Endothelial cell of umbilical vein (primary cell): ENCODE data around the gene ELAVL1. TPM values are rescaled to one million over a fixed set of nuclear protein-coding genes. Genes with fewer than 3 reads are reported as not detected.

ENCODE experiments used
- BruUV-seq: library from RNA; stranded (reverse); fragments of 400-500 nt; replicated peaks from 2 replicates; lab custom pipeline; 2021; lab: Mats Ljungman, UMichigan
- CTCF ChIA-PET: fragments of 300-600, 350-600 bp; sonication (Branson Sonifier 250); formaldehyde crosslinking; loops from one replicate; lab custom pipeline; 2021; ENCODE audit warnings: antibody characterized with exemption, inconsistent platforms; lab: Charles Lee
- POLR2A ChIA-PET: fragments of 300-600, 350-600 bp; sonication (Branson Sonifier 250); formaldehyde crosslinking; loops from one replicate; lab custom pipeline; 2021; ENCODE audit warnings: antibody characterized with exemption, inconsistent platforms; lab: Charles Lee
- DNase-seq: peaks from one replicate; pipeline ENCODE4 v3.0.0-alpha.2; 2011; ENCODE audit warnings: low read depth, low spot score
- FAIRE-seq: peaks from 2 replicates; lab custom pipeline; 2011; peaks lifted over from hg19 to GRCh38; lab: Jason Lieb, UNC
- H2AFZ ChIP-seq: 2 replicates; pipeline ENCODE4 v1.6.0; 2012; ENCODE audit warnings: low read depth, low read length, control low read depth, inconsistent platforms
- H3K27ac ChIP-seq: 2 replicates; pipeline ENCODE4 v1.5.1; 2011; ENCODE audit warnings: low read depth, mild to moderate bottlenecking, control low read depth, low read length, moderate library complexity; ENCODE audit not compliant: insufficient read depth
- H3K27me3 ChIP-seq, 2 experiments: 2 replicates each; pipeline versions ENCODE4 v1.6.0 to v1.6.1; 2011; ENCODE audit warnings: low read length in 2 of 2, mixed read lengths in 1 of 2; ENCODE audit not compliant: control insufficient read depth in 2 of 2, insufficient read depth in 2 of 2
- H3K36me3 ChIP-seq, 2 experiments: 2 replicates in 1 of 2; 3 replicates in 1 of 2; pipeline ENCODE4 v1.5.1; 2011; ENCODE audit warnings: low read length in 2 of 2, mild to moderate bottlenecking in 1 of 2, moderate library complexity in 1 of 2; ENCODE audit not compliant: control insufficient read depth in 2 of 2, insufficient read depth in 2 of 2; ENCODE audit errors: extremely low read depth in 1 of 2
- H3K4me1 ChIP-seq: 3 replicates; pipeline ENCODE4 v1.5.1; 2011; ENCODE audit warnings: mild to moderate bottlenecking, low read length; ENCODE audit not compliant: control insufficient read depth, insufficient read depth; ENCODE audit errors: extremely low read depth
- H3K4me2 ChIP-seq: 2 replicates; pipeline ENCODE4 v1.6.1; 2011; ENCODE audit warnings: low read length, control low read depth, mixed read lengths; ENCODE audit not compliant: insufficient read depth
- H3K4me3 ChIP-seq, 3 experiments: fragments of 200-600 bp in 1 of 3; sonication (generic), shearing (Covaris generic) in 1 of 3; replicated peaks in 1 of 3; 2 replicates each; pipeline ENCODE4 v1.5.1; 2011 to 2016; ENCODE audit warnings: control low read depth in 3 of 3, low read length in 3 of 3, mild to moderate bottlenecking in 2 of 3, inconsistent platforms in 1 of 3, low read depth in 1 of 3, moderate library complexity in 1 of 3; ENCODE audit not compliant: insufficient read depth in 1 of 3
- H3K79me2 ChIP-seq: 2 replicates; pipeline ENCODE4 v1.6.0; 2012; ENCODE audit warnings: low read length, inconsistent platforms; ENCODE audit not compliant: control insufficient read depth, insufficient read depth
- H3K9ac ChIP-seq: replicated peaks from 2 replicates; pipeline ENCODE3; 2011; ENCODE audit warnings: low read length, control low read depth; ENCODE audit not compliant: insufficient read depth; ENCODE audit errors: extremely low read depth
- H3K9me1 ChIP-seq: replicated peaks from 3 replicates; pipeline ENCODE4 v1.6.0; 2011; ENCODE audit warnings: mild to moderate bottlenecking, low read length; ENCODE audit not compliant: control insufficient read depth, insufficient read depth; ENCODE audit errors: extremely low read depth
- H3K9me3 ChIP-seq: replicated peaks from 2 replicates; pipeline ENCODE4 v1.5.1; 2012; ENCODE audit warnings: low read length, inconsistent platforms; ENCODE audit not compliant: control insufficient read depth, insufficient read depth
- H4K20me1 ChIP-seq: replicated peaks from 2 replicates; pipeline ENCODE3; 2011; ENCODE audit warnings: mild to moderate bottlenecking, low read length; ENCODE audit not compliant: control insufficient read depth, insufficient read depth; ENCODE audit errors: extremely low read depth
- CTCF ChIP-seq, 2 donors: IDR thresholded peaks; 1 replicate in 1 of 2; 2 replicates in 1 of 2; pipeline ENCODE4 v1.5.1; 2011; ENCODE audit warnings: low read length in 2 of 2, mild to moderate bottlenecking in 2 of 2, moderate library complexity in 2 of 2, control low read depth in 1 of 2, inconsistent platforms in 1 of 2, low read depth in 1 of 2; ENCODE audit not compliant: insufficient read depth in 1 of 2; ENCODE audit errors: extremely low read depth in 1 of 2
- EZH2 ChIP-seq: IDR thresholded peaks from 2 replicates; pipeline ENCODE4 v1.6.1; 2012; ENCODE audit warnings: borderline replicate concordance, low read depth, mild to moderate bottlenecking, moderate library complexity, low read length, inconsistent platforms; ENCODE audit not compliant: severe bottlenecking
- FOS ChIP-seq: IDR thresholded peaks from 2 replicates; pipeline ENCODE4 v1.6.1; 2011; ENCODE audit warnings: mild to moderate bottlenecking, low read length, moderate library complexity, borderline replicate concordance; ENCODE audit not compliant: insufficient read depth
- MYC ChIP-seq: IDR thresholded peaks from one replicate; pipeline ENCODE4 v1.6.1; 2011; ENCODE audit warnings: mild to moderate bottlenecking, low read depth, low read length
- dilution Hi-C: fragments of 300-500 bp; cut with MboI; formaldehyde crosslinking; loops from one replicate; pipeline ENCODE4 v1.15.0; 2019; ENCODE audit warnings: low sequenced_read_pairs; ENCODE audit not compliant: extremely low pct_ligation_motif_present
- intact Hi-C: fragments of 100-400 bp; cut with micrococcal nuclease; formaldehyde crosslinking; loops from one replicate; pipeline ENCODE4 v1.10.0; 2022
- polyA plus RNA-seq, 4 experiments: library from polyadenylated mRNA; depleted of rRNA in 3 of 4; stranded (reverse) in 3 of 4; unstranded in 1 of 4; fragments of >200 nt; gene quantifications; 2 replicates each; pipeline versions ENCODE4 v1.2.1 to v1.2.3, GENCODE V29; 2011 to 2012; ENCODE audit warnings: missing spikeins in 1 of 4
- total RNA-seq: library from RNA; stranded (reverse); gene quantifications from 2 replicates; pipeline ENCODE4 v1.2.3, GENCODE V29; 2021
- TF ChIP-seq, protein P1 (sequence below): IDR thresholded peaks from 2 replicates; pipeline ENCODE4 v1.6.1; 2011; ENCODE audit not compliant: insufficient read depth, insufficient read length

The ELAVL1 gene
- total and polyA plus RNA-seq, 2 donors (not counting 3 experiments of a cell fraction or from before 2014, with no cell fraction given), result 46.8 to 134 TPM

- Histone ChIP-seq H2AFZ (no peak overlapping the region), H3K36me3 (peaks cover 10 to 71% of the 10 kb centered on the region in 2 experiments)
- FAIRE-seq, result no peak
Observed at GRCh38 chr19:7979011-7979410, 26.4 kb downstream of the ELAVL1 start.

More at GRCh38 chr19:7979011-7979410, 26.4 kb downstream of the ELAVL1 start:
- Histone ChIP-seq H3K27ac (no peak overlapping the region), H3K9ac (no peak overlapping the region), H3K4me1 (no peaks in the 10 kb centered on the region), H3K9me1 (no peaks in the 10 kb centered on the region), H3K9me3 (no peaks in the 10 kb centered on the region), H3K4me2 (no peak overlapping the region), H3K27me3 (no peaks in the 10 kb centered on the region), H3K79me2 (peaks cover 18% of the 10 kb centered on the region), H3K4me3 (no peak overlapping the region), H4K20me1 (no peaks in the 10 kb centered on the region)
- DNase-seq, result no peak
- ChIA-PET CTCF (interaction anchor here (1.0 kb wide), 1 partner anchor 35 kb away, joined by 3 read pairs; no protein-coding TSS in a partner anchor), POLR2A (no interaction called here)
- TF ChIP-seq EZH2 (no peak), MYC (no peak), CTCF (IDR thresholded peaks at IDR 0.05; ENCODE audit: extremely low read depth in 1 of 2, insufficient read depth in 1 of 2, low read depth in 1 of 2, low read length in 2 of 2) (no peak), FOS (no peak)
- TF ChIP-seq, protein P1, sequence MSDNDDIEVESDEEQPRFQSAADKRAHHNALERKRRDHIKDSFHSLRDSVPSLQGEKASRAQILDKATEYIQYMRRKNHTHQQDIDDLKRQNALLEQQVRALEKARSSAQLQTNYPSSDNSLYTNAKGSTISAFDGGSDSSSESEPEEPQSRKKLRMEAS, result no peak
- dilution Hi-C loops (no loop called here), intact Hi-C loops (no loop called here)
- BruUV-seq, result no TSS peak
